Panc1 (cell line): ENCODE measurements around the gene TMTC2.

Source experiments
- CTCF ChIP-seq: fragments of 450-650 bp; IDR thresholded peaks from 2 replicates; pipeline ENCODE4 v1.5.1; 2017; ENCODE audit warnings: mild to moderate bottlenecking
- POLR2AphosphoS5 ChIP-seq: IDR thresholded peaks from 2 replicates; pipeline ENCODE4 v1.6.1; 2012; ENCODE audit warnings: mild to moderate bottlenecking, low read depth, low read length, moderate library complexity
- REST ChIP-seq, 2 experiments: IDR thresholded peaks; 2 replicates each; pipeline ENCODE4 v1.6.1; 2011 to 2012; ENCODE audit warnings: low read depth in 2 of 2, control low read depth in 1 of 2, low read length in 1 of 2, mild to moderate bottlenecking in 1 of 2, moderate library complexity in 1 of 2; ENCODE audit not compliant: insufficient read depth in 1 of 2
- SIN3A ChIP-seq: IDR thresholded peaks from 2 replicates; pipeline ENCODE4 v1.6.1; 2012; ENCODE audit warnings: low read depth, mild to moderate bottlenecking, low read length, moderate library complexity, borderline replicate concordance; ENCODE audit not compliant: insufficient read depth

- no peak for TF ChIP-seq REST (IDR thresholded peaks at IDR 0.05; ENCODE audit: insufficient read depth in 1 of 2, low read depth in 2 of 2, low read length in 1 of 2)
- no peak for TF ChIP-seq CTCF
- TF ChIP-seq POLR2AphosphoS5: no peak
- TF ChIP-seq SIN3A: no peak
These were observed 59.1 kb downstream of the TMTC2 start for GRCh38 chr12:82745807-82746206.
